Dendritic cell treated with granulocyte-macrophage colony-stimulating factor and Interleukin-4, amounts not matched to agents 40 ng/mL and 50 ng/mL, for 4 days (primary cell): ENCODE results near the gene KCNMB1.

Source experiments
- H3K27ac Mint-ChIP-seq: one replicate; pipeline ENCODE4 v1.8.0; 2022; ENCODE audit warnings: mild to moderate bottlenecking, mixed read lengths
- H3K27me3 Mint-ChIP-seq: one replicate; pipeline ENCODE4 v1.8.0; 2022; ENCODE audit warnings: mild to moderate bottlenecking, mixed read lengths
- H3K36me3 Mint-ChIP-seq: one replicate; pipeline ENCODE4 v1.8.0; 2022; ENCODE audit warnings: low read depth, mixed read lengths
- H3K4me1 Mint-ChIP-seq: one replicate; pipeline ENCODE4 v1.8.0; 2022; ENCODE audit warnings: low read depth, mixed read lengths
- H3K4me3 Mint-ChIP-seq: one replicate; pipeline ENCODE4 v1.8.0; 2022; ENCODE audit warnings: mild to moderate bottlenecking, moderate library complexity, mixed read lengths
- H3K9me3 Mint-ChIP-seq: one replicate; pipeline ENCODE4 v1.8.0; 2022; ENCODE audit warnings: mixed read lengths
- intact Hi-C: fragments of 100-400 bp; cut with micrococcal nuclease; formaldehyde crosslinking; loops from one replicate; pipeline ENCODE4 v1.15.0; 2022

Gene KCNMB1

GRCh38 chr5:170338291-170338690, 50.9 kb downstream of the KCNMB1 start:
- Mint-ChIP-seq H3K27me3 (peaks cover 2% of the 10 kb centered on the region), H3K27ac (no peak overlapping the region), H3K4me3 (no peak overlapping the region), H3K4me1 (peaks cover 9% of the 10 kb centered on the region), H3K36me3 (no peaks in the 10 kb centered on the region), H3K9me3 (no peaks in the 10 kb centered on the region)
- intact Hi-C loops, result no loop called here

GRCh38 chr5:170337045-170337733, 52.0 kb downstream of the KCNMB1 start:
- Mint-ChIP-seq H3K36me3 (no peaks in the 10 kb centered on the region), H3K27me3 (peaks cover 2% of the 10 kb centered on the region), H3K9me3 (no peaks in the 10 kb centered on the region), H3K4me3 (peak overlapping the region; percentile 30), H3K27ac (peak overlapping the region; percentile 62), H3K4me1 (peaks cover 4% of the 10 kb centered on the region)
- intact Hi-C loops, result no loop called here

- intact Hi-C loops, result no loop called here
- H3K36me3 Mint-ChIP-seq, result no peaks in the 10 kb centered on the region
- H3K9me3 Mint-ChIP-seq, result no peaks in the 10 kb centered on the region
- H3K27ac Mint-ChIP-seq, result peak overlapping the region; percentile 62
- no peak overlapping the region for H3K4me3 Mint-ChIP-seq
- H3K4me1 Mint-ChIP-seq, result no peaks in the 10 kb centered on the region
- H3K27me3 Mint-ChIP-seq, result peaks cover 2% of the 10 kb centered on the region
Observed at GRCh38 chr5:170336065-170336464, 53.1 kb downstream of the KCNMB1 start.

GRCh38 chr5:170334626-170335025, 54.5 kb downstream of the KCNMB1 start:
- Mint-ChIP-seq H3K9me3 (no peaks in the 10 kb centered on the region), H3K4me1 (no peaks in the 10 kb centered on the region), H3K27ac (no peak overlapping the region), H3K36me3 (no peaks in the 10 kb centered on the region), H3K27me3 (peaks cover 2% of the 10 kb centered on the region), H3K4me3 (no peak overlapping the region)
- intact Hi-C loops, result loop anchor here (5.0 kb wide), 1 partner anchor 37 kb away; the partner anchor contains the start of gene LCP2

- intact Hi-C loops, result loop anchor here (2.0 to 5.0 kb wide), 2 partner anchors 27 to 36 kb away; partner anchors contain the start of gene LCP2
- Mint-ChIP-seq H3K4me1 (no peaks in the 10 kb centered on the region), H3K9me3 (no peaks in the 10 kb centered on the region), H3K27ac (no peak overlapping the region), H3K4me3 (peak overlapping the region; percentile 44), H3K27me3 (peaks cover 2% of the 10 kb centered on the region), H3K36me3 (no peaks in the 10 kb centered on the region)
Observed at GRCh38 chr5:170333161-170333910, 55.8 kb downstream of the KCNMB1 start.

DNA sequence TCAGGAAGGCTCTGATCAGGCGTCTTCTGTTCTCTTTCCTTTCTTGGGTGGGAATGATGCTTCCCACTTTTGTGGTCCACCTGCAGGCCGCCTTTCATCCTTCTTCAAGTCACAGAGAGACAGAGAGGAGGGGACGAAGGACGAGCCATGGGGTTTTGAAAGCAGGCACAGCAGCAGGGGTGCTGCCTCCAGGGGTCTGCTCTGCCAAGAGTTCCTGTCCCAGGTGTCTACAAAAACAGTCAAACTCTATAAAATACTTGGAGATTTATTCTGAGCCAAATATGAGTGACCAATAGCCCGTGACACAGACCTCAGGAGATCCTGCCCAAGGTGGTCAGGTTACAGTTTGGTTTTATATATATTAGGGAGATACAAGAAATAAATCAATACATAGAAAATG, 57.1 kb downstream of the KCNMB1 start:
- no peak overlapping the region for H3K4me3 Mint-ChIP-seq
- no peaks in the 10 kb centered on the region for H3K4me1 Mint-ChIP-seq
- H3K27me3 Mint-ChIP-seq, result peaks cover 2% of the 10 kb centered on the region
- no peaks in the 10 kb centered on the region for H3K9me3 Mint-ChIP-seq
- intact Hi-C loops, result loop anchor here (2.0 to 5.0 kb wide), 2 partner anchors 29 to 35 kb away; partner anchors contain the start of gene LCP2
- no peak overlapping the region for H3K27ac Mint-ChIP-seq
- H3K36me3 Mint-ChIP-seq, result no peaks in the 10 kb centered on the region

DNA sequence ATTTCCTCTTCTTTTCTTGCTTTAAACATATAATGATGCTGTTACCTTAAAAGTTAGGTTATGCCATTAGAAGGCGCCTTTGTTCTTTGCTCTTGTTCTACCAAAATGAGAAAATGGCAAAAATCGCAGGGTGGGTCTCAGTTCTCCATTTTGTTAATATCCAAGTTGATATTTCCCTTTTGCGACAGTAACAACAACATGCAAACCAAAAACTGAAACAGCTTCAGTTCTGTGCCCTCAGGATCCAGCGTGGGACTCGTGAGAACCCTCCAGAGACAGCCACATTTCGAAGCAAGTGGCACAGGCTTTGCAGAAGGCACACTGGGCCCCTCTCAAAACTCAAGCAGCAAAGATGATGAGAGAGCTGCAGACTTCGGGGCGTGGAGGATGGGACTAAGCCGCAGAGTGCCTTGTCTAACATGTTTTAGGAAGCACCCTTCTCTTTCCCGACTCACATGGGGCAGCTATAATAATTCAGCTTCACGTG, 58.6 kb downstream of the KCNMB1 start:
- H3K36me3 Mint-ChIP-seq, result no peaks in the 10 kb centered on the region
- peaks cover 1% of the 10 kb centered on the region for H3K4me1 Mint-ChIP-seq
- intact Hi-C loops, result loop anchor here (1.0 to 5.0 kb wide), 3 partner anchors 18 to 62 kb away; partner anchors contain the start of gene LCP2
- no peak overlapping the region for H3K27ac Mint-ChIP-seq
- H3K9me3 Mint-ChIP-seq, result no peaks in the 10 kb centered on the region
- H3K27me3 Mint-ChIP-seq, result peaks cover 2% of the 10 kb centered on the region
- H3K4me3 Mint-ChIP-seq, result peak overlapping the region; percentile 82

GRCh38 chr5:170329524-170329923, 59.6 kb downstream of the KCNMB1 start:
- intact Hi-C loops, result no loop called here
- Mint-ChIP-seq H3K27me3 (no peaks in the 10 kb centered on the region), H3K4me1 (peaks cover 5% of the 10 kb centered on the region), H3K9me3 (no peaks in the 10 kb centered on the region), H3K36me3 (no peaks in the 10 kb centered on the region), H3K27ac (no peak overlapping the region), H3K4me3 (no peak overlapping the region)

- peaks cover 5% of the 10 kb centered on the region for H3K4me1 Mint-ChIP-seq
- intact Hi-C loops, result no loop called here
- no peak overlapping the region for H3K27ac Mint-ChIP-seq
- no peak overlapping the region for H3K4me3 Mint-ChIP-seq
- no peaks in the 10 kb centered on the region for H3K36me3 Mint-ChIP-seq
- H3K27me3 Mint-ChIP-seq, result no peaks in the 10 kb centered on the region
- no peaks in the 10 kb centered on the region for H3K9me3 Mint-ChIP-seq
Observed at GRCh38 chr5:170327829-170328228, 61.3 kb downstream of the KCNMB1 start.

DNA sequence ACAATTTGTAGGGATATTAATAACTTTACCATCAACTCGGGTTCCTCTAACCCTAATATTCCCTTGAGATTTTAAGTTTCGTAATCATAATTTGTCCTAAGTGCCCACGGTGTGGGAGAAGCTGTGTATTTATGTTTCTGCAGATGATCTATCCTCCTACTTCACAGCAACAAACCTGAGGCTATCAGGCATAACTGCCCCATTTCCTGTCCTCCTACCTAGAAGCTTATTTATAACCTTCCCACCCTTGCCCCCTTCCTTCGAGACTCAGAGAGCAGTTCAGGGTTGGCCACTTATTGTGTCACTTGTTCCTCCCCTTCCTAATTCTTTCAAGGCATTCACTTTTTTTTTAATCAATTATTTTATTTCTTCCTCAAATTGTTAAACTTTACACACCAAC, 62.0 kb downstream of the KCNMB1 start:
- no peaks in the 10 kb centered on the region for H3K36me3 Mint-ChIP-seq
- H3K4me3 Mint-ChIP-seq, result no peak overlapping the region
- no peaks in the 10 kb centered on the region for H3K27me3 Mint-ChIP-seq
- no peak overlapping the region for H3K27ac Mint-ChIP-seq
- no peaks in the 10 kb centered on the region for H3K9me3 Mint-ChIP-seq
- peaks cover 5% of the 10 kb centered on the region for H3K4me1 Mint-ChIP-seq
- intact Hi-C loops, result no loop called here
